Endothelial cell of umbilical vein (primary cell): ENCODE results near the gene RAB20. TPM values are rescaled to one million over a fixed set of nuclear protein-coding genes. Genes with fewer than 3 reads are reported as not detected.

Experiments used
- BruUV-seq: library from RNA; stranded (reverse); fragments of 400-500 nt; replicated peaks from 2 replicates; lab custom pipeline; 2021; lab: Mats Ljungman, UMichigan
- CTCF ChIA-PET: fragments of 300-600, 350-600 bp; sonication (Branson Sonifier 250); formaldehyde crosslinking; loops from one replicate; lab custom pipeline; 2021; ENCODE audit warnings: antibody characterized with exemption, inconsistent platforms; lab: Charles Lee
- POLR2A ChIA-PET: fragments of 300-600, 350-600 bp; sonication (Branson Sonifier 250); formaldehyde crosslinking; loops from one replicate; lab custom pipeline; 2021; ENCODE audit warnings: antibody characterized with exemption, inconsistent platforms; lab: Charles Lee
- DNase-seq: peaks from one replicate; pipeline ENCODE4 v3.0.0-alpha.2; 2011; ENCODE audit warnings: low read depth, low spot score
- FAIRE-seq: peaks from 2 replicates; lab custom pipeline; 2011; peaks lifted over from hg19 to GRCh38; lab: Jason Lieb, UNC
- H2AFZ ChIP-seq: 2 replicates; pipeline ENCODE4 v1.6.0; 2012; ENCODE audit warnings: low read depth, low read length, control low read depth, inconsistent platforms
- H3K27ac ChIP-seq: 2 replicates; pipeline ENCODE4 v1.5.1; 2011; ENCODE audit warnings: low read depth, mild to moderate bottlenecking, control low read depth, low read length, moderate library complexity; ENCODE audit not compliant: insufficient read depth
- H3K27me3 ChIP-seq, 2 experiments: 2 replicates each; pipeline versions ENCODE4 v1.6.0 to v1.6.1; 2011; ENCODE audit warnings: low read length in 2 of 2, mixed read lengths in 1 of 2; ENCODE audit not compliant: control insufficient read depth in 2 of 2, insufficient read depth in 2 of 2
- H3K36me3 ChIP-seq, 2 experiments: 2 replicates in 1 of 2; 3 replicates in 1 of 2; pipeline ENCODE4 v1.5.1; 2011; ENCODE audit warnings: low read length in 2 of 2, mild to moderate bottlenecking in 1 of 2, moderate library complexity in 1 of 2; ENCODE audit not compliant: control insufficient read depth in 2 of 2, insufficient read depth in 2 of 2; ENCODE audit errors: extremely low read depth in 1 of 2
- H3K4me1 ChIP-seq: 3 replicates; pipeline ENCODE4 v1.5.1; 2011; ENCODE audit warnings: mild to moderate bottlenecking, low read length; ENCODE audit not compliant: control insufficient read depth, insufficient read depth; ENCODE audit errors: extremely low read depth
- H3K4me2 ChIP-seq: 2 replicates; pipeline ENCODE4 v1.6.1; 2011; ENCODE audit warnings: low read length, control low read depth, mixed read lengths; ENCODE audit not compliant: insufficient read depth
- H3K4me3 ChIP-seq, 3 experiments: fragments of 200-600 bp in 1 of 3; sonication (generic), shearing (Covaris generic) in 1 of 3; replicated peaks in 1 of 3; 2 replicates each; pipeline ENCODE4 v1.5.1; 2011 to 2016; ENCODE audit warnings: control low read depth in 3 of 3, low read length in 3 of 3, mild to moderate bottlenecking in 2 of 3, inconsistent platforms in 1 of 3, low read depth in 1 of 3, moderate library complexity in 1 of 3; ENCODE audit not compliant: insufficient read depth in 1 of 3
- H3K79me2 ChIP-seq: 2 replicates; pipeline ENCODE4 v1.6.0; 2012; ENCODE audit warnings: low read length, inconsistent platforms; ENCODE audit not compliant: control insufficient read depth, insufficient read depth
- H3K9ac ChIP-seq: replicated peaks from 2 replicates; pipeline ENCODE3; 2011; ENCODE audit warnings: low read length, control low read depth; ENCODE audit not compliant: insufficient read depth; ENCODE audit errors: extremely low read depth
- H3K9me1 ChIP-seq: replicated peaks from 3 replicates; pipeline ENCODE4 v1.6.0; 2011; ENCODE audit warnings: mild to moderate bottlenecking, low read length; ENCODE audit not compliant: control insufficient read depth, insufficient read depth; ENCODE audit errors: extremely low read depth
- H3K9me3 ChIP-seq: replicated peaks from 2 replicates; pipeline ENCODE4 v1.5.1; 2012; ENCODE audit warnings: low read length, inconsistent platforms; ENCODE audit not compliant: control insufficient read depth, insufficient read depth
- H4K20me1 ChIP-seq: replicated peaks from 2 replicates; pipeline ENCODE3; 2011; ENCODE audit warnings: mild to moderate bottlenecking, low read length; ENCODE audit not compliant: control insufficient read depth, insufficient read depth; ENCODE audit errors: extremely low read depth
- CTCF ChIP-seq, 2 donors: IDR thresholded peaks; 1 replicate in 1 of 2; 2 replicates in 1 of 2; pipeline ENCODE4 v1.5.1; 2011; ENCODE audit warnings: low read length in 2 of 2, mild to moderate bottlenecking in 2 of 2, moderate library complexity in 2 of 2, control low read depth in 1 of 2, inconsistent platforms in 1 of 2, low read depth in 1 of 2; ENCODE audit not compliant: insufficient read depth in 1 of 2; ENCODE audit errors: extremely low read depth in 1 of 2
- EZH2 ChIP-seq: IDR thresholded peaks from 2 replicates; pipeline ENCODE4 v1.6.1; 2012; ENCODE audit warnings: borderline replicate concordance, low read depth, mild to moderate bottlenecking, moderate library complexity, low read length, inconsistent platforms; ENCODE audit not compliant: severe bottlenecking
- GATA2 ChIP-seq: IDR thresholded peaks from 2 replicates; pipeline ENCODE4 v1.7.0; 2011; ENCODE audit warnings: low read depth, mild to moderate bottlenecking, moderate library complexity, mixed read lengths, low read length; ENCODE audit not compliant: insufficient read length, insufficient read depth
- JUN ChIP-seq: IDR thresholded peaks from 2 replicates; pipeline ENCODE4 v1.6.1; 2011; ENCODE audit warnings: borderline replicate concordance, low read depth; ENCODE audit not compliant: insufficient read length, insufficient read depth
- MYC ChIP-seq: IDR thresholded peaks from one replicate; pipeline ENCODE4 v1.6.1; 2011; ENCODE audit warnings: mild to moderate bottlenecking, low read depth, low read length
- POLR2AphosphoS5 ChIP-seq: IDR thresholded peaks from 2 replicates; pipeline ENCODE4 v1.6.1; 2012; ENCODE audit warnings: low read depth, mild to moderate bottlenecking, control low read depth, low read length, moderate library complexity; ENCODE audit not compliant: insufficient read depth
- dilution Hi-C: fragments of 300-500 bp; cut with MboI; formaldehyde crosslinking; loops from one replicate; pipeline ENCODE4 v1.15.0; 2019; ENCODE audit warnings: low sequenced_read_pairs; ENCODE audit not compliant: extremely low pct_ligation_motif_present
- intact Hi-C: fragments of 100-400 bp; cut with micrococcal nuclease; formaldehyde crosslinking; loops from one replicate; pipeline ENCODE4 v1.10.0; 2022
- polyA plus RNA-seq, 4 experiments: library from polyadenylated mRNA; depleted of rRNA in 3 of 4; stranded (reverse) in 3 of 4; unstranded in 1 of 4; fragments of >200 nt; gene quantifications; 2 replicates each; pipeline versions ENCODE4 v1.2.1 to v1.2.3, GENCODE V29; 2011 to 2012; ENCODE audit warnings: missing spikeins in 1 of 4
- total RNA-seq: library from RNA; stranded (reverse); gene quantifications from 2 replicates; pipeline ENCODE4 v1.2.3, GENCODE V29; 2021

RAB20 gene
- total and polyA plus RNA-seq, 2 donors (not counting 3 experiments of a cell fraction or from before 2014, with no cell fraction given) = 1.3 to 1.7 TPM

- DNase-seq (no peak), FAIRE-seq (no peak)
- no peak overlapping the region for H3K4me2 ChIP-seq
- no peak overlapping the region for H2AFZ ChIP-seq
- peaks cover 4% of the 10 kb centered on the region for H3K4me1 ChIP-seq
- H3K9me1 ChIP-seq = no peaks in the 10 kb centered on the region
- no peaks in the 10 kb centered on the region for H3K27me3 ChIP-seq
- H3K4me3 ChIP-seq = no peak overlapping the region
- no peak overlapping the region for H3K27ac ChIP-seq
- H3K79me2 ChIP-seq = no peaks in the 10 kb centered on the region
- TF ChIP-seq GATA2 (no peak), MYC (no peak), JUN (no peak), EZH2 (no peak), CTCF (IDR thresholded peaks at IDR 0.05; ENCODE audit: extremely low read depth in 1 of 2, insufficient read depth in 1 of 2, low read depth in 1 of 2, low read length in 2 of 2) (no peak), POLR2AphosphoS5 (no peak)
- CTCF ChIA-PET = interaction anchor here (0.7 to 1.5 kb wide), 4 partner anchors 10 to 44 kb away, joined by 3 to 6 read pairs (median 3); no protein-coding TSS in a partner anchor
- no peaks in the 10 kb centered on the region for H4K20me1 ChIP-seq
- no TSS peak for BruUV-seq
- intact Hi-C loops (no loop called here), dilution Hi-C loops (no loop called here)
- peaks cover 37 to 51% of the 10 kb centered on the region in 2 experiments for H3K36me3 ChIP-seq
- H3K9me3 ChIP-seq = no peaks in the 10 kb centered on the region
- POLR2A ChIA-PET = no interaction called here
- no peak overlapping the region for H3K9ac ChIP-seq
Observed at GRCh38 chr13:110500341-110500740, 61.2 kb downstream of the RAB20 start.
